Testis (tissue), 3 donors: Measurements from ENCODE around the gene RIIAD1. TPM values are rescaled to one million over a fixed set of nuclear protein-coding genes. Genes with fewer than 3 reads are reported as not detected.
"Not testable (repeated sequence)": the region's sequence is repeated elsewhere in the genome, so short reads cannot be mapped to it uniquely, and the experiment has no call there.

ENCODE experiments used
- DNase-seq: peaks from one replicate; pipeline ENCODE4 v3.0.0-alpha.2; 2019
- H3K27ac ChIP-seq, 2 donors: fragments of 200-600 bp; sonication (generic); one replicate each; pipeline ENCODE4 v1.5.1; 2019
- H3K27me3 ChIP-seq: fragments of 200-600 bp; sonication (generic); one replicate; pipeline ENCODE4 v1.5.1; 2019
- H3K36me3 ChIP-seq: fragments of 200-600 bp; sonication (generic); one replicate; pipeline ENCODE4 v1.5.1; 2017; ENCODE audit warnings: low read depth; ENCODE audit errors: missing control alignments
- H3K4me1 ChIP-seq: fragments of 200-600 bp; sonication (generic); one replicate; pipeline ENCODE4 v1.5.1; 2019
- H3K4me3 ChIP-seq, 2 donors: fragments of 200-600 bp; sonication (generic); one replicate each; pipeline ENCODE4 v1.5.1; 2017 to 2019
- H3K9me3 ChIP-seq: fragments of 200-600 bp; sonication (generic); one replicate; pipeline ENCODE4 v1.5.1; 2017
- CTCF ChIP-seq, 3 experiments: fragments of 450-650 bp in 2 of 3; fragments of 200-600 bp in 1 of 3; sonication (generic) in 1 of 3; IDR thresholded peaks; one replicate each; pipeline ENCODE4 v1.5.1; 2016 to 2019; ENCODE audit warnings: antibody characterized with exemption in 3 of 3, mild to moderate bottlenecking in 2 of 3, moderate library complexity in 1 of 3
- POLR2A ChIP-seq: fragments of 450-650 bp; IDR thresholded peaks from one replicate; pipeline ENCODE4 v1.6.1; 2017; ENCODE audit warnings: antibody characterized with exemption, mild to moderate bottlenecking, moderate library complexity
- WGBS, 2 donors: methylation state at CpG; one replicate each; pipeline ENCODE4 v1.1.5; 2018; 5-methylcytosine and 5-hydroxymethylcytosine counted together
- intact Hi-C: fragments of 100-400 bp; cut with DNase I; formaldehyde crosslinking; loops from one replicate; pipeline ENCODE4 v1.15.1; 2023; ENCODE audit warnings: low total_unique reads
- polyA plus RNA-seq: library from polyadenylated mRNA; stranded (reverse); fragments of 350-450 nt; fragmentation: Illumina TruSeq; extraction: RNeasy Lipid Tissue Mini Kit (QIAGEN cat#74804); gene quantifications from one replicate; pipeline ENCODE4 v1.2.3, GENCODE V29; 2014; ENCODE audit warnings: low read depth, low replicate concordance; ENCODE audit not compliant: insufficient read depth
- total RNA-seq, 2 donors: library from RNA; depleted of rRNA; stranded (reverse); fragments of >200 nt; gene quantifications; one replicate each; pipeline ENCODE4 v1.2.3, GENCODE V29; 2016

RIIAD1 gene
- total and polyA plus RNA-seq, 3 donors from 2014 or later: 6.4 to 30.2 (median 20.5) TPM

- Histone ChIP-seq H3K36me3 (no peaks in the 10 kb centered on the region), H3K27me3 (no peaks in the 10 kb centered on the region), H3K9me3 (no peaks in the 10 kb centered on the region), H3K27ac (no peak overlapping the region), H3K4me3 (no peak overlapping the region), H3K4me1 (no peaks in the 10 kb centered on the region)
- no peak for DNase-seq
- intact Hi-C loops: no loop called here
- no peak for TF ChIP-seq CTCF (IDR thresholded peaks at IDR 0.05)
- no peak for TF ChIP-seq POLR2A
Measured at GRCh38 chr1:151759241-151759640, 37.9 kb downstream of the RIIAD1 start.

GRCh38 chr1:151760597-151761385 lies 39.5 kb downstream of the RIIAD1 start:
- Histone ChIP-seq H3K4me1 (no peaks in the 10 kb centered on the region), H3K27me3 (no peaks in the 10 kb centered on the region), H3K4me3 (no peak overlapping the region), H3K9me3 (no peaks in the 10 kb centered on the region), H3K27ac (no peak overlapping the region), H3K36me3 (no peaks in the 10 kb centered on the region)
- intact Hi-C loops: no loop called here
- TF ChIP-seq POLR2A (no peak), CTCF (IDR thresholded peaks at IDR 0.05) (no peak)
- no peak for DNase-seq
- 86 to 96% methylated on average over 7 of the region's 7 CpGs for WGBS, 2 donors

DNA sequence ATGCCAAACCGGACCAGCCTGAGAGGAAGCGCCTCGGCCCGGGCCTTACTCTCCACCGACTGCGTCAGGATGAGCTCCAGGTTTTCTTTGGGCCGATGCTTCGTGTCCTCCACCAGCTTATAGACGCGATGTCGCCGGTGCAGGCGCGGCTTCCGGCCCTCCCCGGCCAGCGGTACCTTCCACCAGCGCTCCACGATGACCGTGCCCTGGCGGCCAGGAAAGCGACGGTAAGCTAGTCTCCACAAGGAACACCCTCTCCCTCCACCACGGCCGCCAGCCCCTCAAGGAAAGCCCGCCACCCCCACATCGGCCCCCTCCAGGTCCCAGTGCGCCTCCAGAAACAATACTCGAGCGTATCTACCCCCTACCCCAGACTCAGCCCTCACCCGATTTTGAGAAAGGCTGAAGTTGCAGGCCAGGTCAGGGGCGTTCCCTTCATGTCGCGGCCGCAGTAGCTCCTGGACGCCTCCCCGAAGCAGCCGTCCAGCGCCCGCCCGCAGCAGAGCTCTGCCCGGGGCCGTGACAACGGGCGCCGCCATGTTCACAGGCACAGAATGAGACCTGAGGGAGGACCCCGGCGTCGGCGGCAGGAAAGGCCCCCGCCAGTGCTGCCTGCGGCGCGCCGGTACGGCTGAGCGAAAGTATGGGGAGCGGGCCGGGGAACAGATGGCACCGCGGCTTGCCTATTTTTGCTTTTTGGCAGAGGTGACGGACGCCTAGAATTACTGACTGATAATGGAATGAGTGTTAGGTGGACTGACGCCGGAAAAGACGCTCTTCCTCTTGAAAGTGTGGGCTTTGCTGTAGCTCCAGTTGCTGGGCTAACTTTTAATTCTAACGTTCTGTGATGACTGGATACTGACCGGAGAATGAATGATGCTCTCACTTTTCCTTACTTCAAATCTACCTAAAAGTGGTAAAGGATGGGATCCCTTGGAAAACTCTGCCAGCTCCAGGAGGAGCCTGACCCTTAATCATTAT lies 41.9 kb downstream of the RIIAD1 start, which contains the start of gene MRPL9:
Gene MRPL9 (minus strand): TSS at position 556 of the 981 bp plus-strand sequence. CDS start 17 bp downstream, at position 539.
- Histone ChIP-seq H3K27ac (peak within 1 kb of the TSS; percentile 80 to 84), H3K27me3 (no peaks in the 10 kb centered on the region), H3K36me3 (no peaks in the 10 kb centered on the region), H3K4me3 (peak within 1 kb of the TSS; percentile 79 to 85), H3K4me1 (no peaks in the 10 kb centered on the region), H3K9me3 (no peaks in the 10 kb centered on the region)
- no peak for TF ChIP-seq POLR2A
- peak in 1 of 3 experiments; percentile 10 for TF ChIP-seq CTCF (IDR thresholded peaks at IDR 0.05)
- intact Hi-C loops: no loop called here
- WGBS, 2 donors: 1 to 2% methylated on average over 35 to 60 of the region's 68 CpGs
- peak; percentile 92 for DNase-seq

DNA sequence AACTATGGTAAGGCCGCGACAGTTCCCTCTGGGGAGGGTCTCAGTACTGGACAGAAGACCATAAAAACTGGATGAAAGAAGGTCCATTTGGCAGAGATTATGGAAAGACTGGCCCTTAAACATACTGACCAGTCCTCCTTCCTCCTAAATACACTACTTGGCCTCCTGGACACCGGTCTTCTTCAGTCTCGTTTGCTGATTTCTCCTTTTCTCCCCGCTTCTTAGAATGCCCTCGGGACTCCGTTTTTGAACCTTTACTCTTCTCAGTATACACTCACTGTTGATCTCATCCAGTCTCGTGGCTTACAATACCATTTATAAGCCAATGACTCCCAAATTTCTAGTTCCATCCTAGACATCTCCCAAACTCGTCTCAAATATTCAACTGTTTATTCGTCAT lies 42.7 kb downstream of the RIIAD1 start:
- Histone ChIP-seq H3K27ac (peak overlapping the region; percentile 80 to 84), H3K4me3 (peak overlapping the region; percentile 79 to 85), H3K9me3 (no peaks in the 10 kb centered on the region), H3K27me3 (no peaks in the 10 kb centered on the region), H3K36me3 (no peaks in the 10 kb centered on the region), H3K4me1 (no peaks in the 10 kb centered on the region)
- TF ChIP-seq POLR2A (no peak), CTCF (IDR thresholded peaks at IDR 0.05) (no peak)
- WGBS, 2 donors: 33 to 38% methylated on average over 10 of the region's 10 CpGs
- intact Hi-C loops: no loop called here
- no peak for DNase-seq

- H3K4me3 ChIP-seq, DNase-seq, H3K27ac ChIP-seq, intact Hi-C loops, H3K27me3 ChIP-seq, H3K9me3 ChIP-seq, H3K4me1 ChIP-seq, H3K36me3 ChIP-seq: not testable (repeated sequence)
- 64 to 74% methylated on average over 2 to 3 of the region's 7 CpGs for WGBS, 2 donors
Measured at GRCh38 chr1:151768351-151769066, 47.2 kb downstream of the RIIAD1 start.

DNA sequence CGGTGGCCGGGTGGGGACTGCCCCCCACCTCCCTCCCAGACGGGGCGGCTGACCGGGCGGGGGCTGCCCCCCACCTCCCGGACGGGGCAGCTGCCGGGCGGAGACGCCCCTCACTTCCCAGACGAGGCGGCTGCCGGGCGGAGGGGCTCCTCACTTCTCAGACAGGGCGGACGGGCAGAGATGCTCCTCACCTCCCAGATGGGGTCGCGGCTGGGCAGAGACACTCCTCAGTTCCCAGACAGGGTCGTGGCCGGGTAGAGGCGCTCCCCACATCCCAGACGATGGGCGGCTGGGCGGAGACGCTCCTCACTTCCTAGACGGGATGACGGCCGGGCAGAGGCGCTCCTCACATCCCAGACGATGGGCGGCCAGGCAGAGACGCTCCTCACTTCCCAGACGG lies 47.9 kb downstream of the RIIAD1 start:
- H3K4me1 ChIP-seq, H3K27me3 ChIP-seq, H3K36me3 ChIP-seq, H3K27ac ChIP-seq, DNase-seq, H3K9me3 ChIP-seq, intact Hi-C loops, H3K4me3 ChIP-seq: not testable (repeated sequence)
- 84% methylated on average over 14 of the region's 34 CpGs; no CpG with 5 or more reads in 1 of the 2 donors for WGBS, 2 donors
